ENCODE results near the gene TENM4.

The TENM4 gene

GRCh38 chr11:78698612-78699011, 742.2 kb downstream of the TENM4 start:
- no peak overlapping the region for H3K4me3 ChIP-seq (ENCODE audit: low read depth, low read length)

- H3K4me3 ChIP-seq (ENCODE audit: low read depth, low read length): no peak overlapping the region
Measured at GRCh38 chr11:78696177-78696576, 744.7 kb downstream of the TENM4 start.

GRCh38 chr11:78694152-78694551, 746.7 kb downstream of the TENM4 start:
- H3K4me3 ChIP-seq (ENCODE audit: low read depth, low read length): no peak overlapping the region

GRCh38 chr11:78691215-78691614, 749.6 kb downstream of the TENM4 start:
- H3K4me3 ChIP-seq (ENCODE audit: low read depth, low read length): no peak overlapping the region

GRCh38 chr11:78690352-78690987, 750.4 kb downstream of the TENM4 start:
- no peak overlapping the region for H3K4me3 ChIP-seq (ENCODE audit: low read depth, low read length)

- H3K4me3 ChIP-seq (ENCODE audit: low read depth, low read length): no peak overlapping the region
Measured at GRCh38 chr11:78689585-78690153, 751.2 kb downstream of the TENM4 start.

GRCh38 chr11:78689101-78689500, 751.7 kb downstream of the TENM4 start:
- H3K4me3 ChIP-seq (ENCODE audit: low read depth, low read length): no peak overlapping the region

- H3K4me3 ChIP-seq (ENCODE audit: low read depth, low read length): no peak overlapping the region
Measured at GRCh38 chr11:78688460-78688859, 752.4 kb downstream of the TENM4 start.

GRCh38 chr11:78685156-78685555, 755.7 kb downstream of the TENM4 start:
- H3K4me3 ChIP-seq (ENCODE audit: low read depth, low read length): no peak overlapping the region

- H3K4me3 ChIP-seq (ENCODE audit: low read depth, low read length): no peak overlapping the region
Measured at GRCh38 chr11:78684377-78684776, 756.5 kb downstream of the TENM4 start.

- H3K4me3 ChIP-seq (ENCODE audit: low read depth, low read length): peak overlapping the region; percentile 8
Measured at GRCh38 chr11:78683774-78684173, 757.1 kb downstream of the TENM4 start.

GRCh38 chr11:78676026-78676557, 764.7 kb downstream of the TENM4 start:
- H3K4me3 ChIP-seq (ENCODE audit: low read depth, low read length): no peak overlapping the region

- H3K4me3 ChIP-seq (ENCODE audit: low read depth, low read length): no peak overlapping the region
Measured at GRCh38 chr11:78672850-78673620, 767.8 kb downstream of the TENM4 start.

GRCh38 chr11:78669249-78669648, 771.6 kb downstream of the TENM4 start:
- no peak overlapping the region for H3K4me3 ChIP-seq (ENCODE audit: low read depth, low read length)

GRCh38 chr11:78667461-78667860, 773.4 kb downstream of the TENM4 start:
- H3K4me3 ChIP-seq (ENCODE audit: low read depth, low read length): no peak overlapping the region

- no peak overlapping the region for H3K4me3 ChIP-seq (ENCODE audit: low read depth, low read length)
Measured at GRCh38 chr11:78666675-78667160, 774.1 kb downstream of the TENM4 start.

GRCh38 chr11:78664636-78665035, 776.2 kb downstream of the TENM4 start:
- H3K4me3 ChIP-seq (ENCODE audit: low read depth, low read length): no peak overlapping the region

- H3K4me3 ChIP-seq (ENCODE audit: low read depth, low read length): no peak overlapping the region
Measured at GRCh38 chr11:78662811-78663210, 778.0 kb downstream of the TENM4 start.

GRCh38 chr11:78660471-78660870, 780.4 kb downstream of the TENM4 start:
- H3K4me3 ChIP-seq (ENCODE audit: low read depth, low read length): no peak overlapping the region

- no peak overlapping the region for H3K4me3 ChIP-seq (ENCODE audit: low read depth, low read length)
Measured at GRCh38 chr11:78659326-78660270, 781.2 kb downstream of the TENM4 start.
